ENCODE data around the gene CNTNAP2. TPM values are rescaled to one million over a fixed set of nuclear protein-coding genes. Genes with fewer than 3 reads are reported as not detected.
"Not testable (repeated sequence)": the region's sequence is repeated elsewhere in the genome, so short reads cannot be mapped to it uniquely, and the experiment has no call there.

Gene CNTNAP2
- total and polyA plus RNA-seq, 7 experiments from 2014 or later = 0.02 to 0.48 (median 0.24) TPM; not detected in 2

- Mint-ChIP-seq H3K27ac (no peak overlapping the region), H3K36me3 (no peaks in the 10 kb centered on the region), H3K4me3 (no peak overlapping the region), H3K27me3 (no peaks in the 10 kb centered on the region), H3K4me1 (no peaks in the 10 kb centered on the region), H3K9me3 (peaks cover under 1 to 57% (median 18%) of the 10 kb centered on the region in 11 donors)
- Histone ChIP-seq H3K36me3 (ENCODE audit: control insufficient read depth in 2 of 3, insufficient read depth in 3 of 3, low read length in 3 of 3) (no peaks in the 10 kb centered on the region), H3K4me3 (ENCODE audit: low read length) (no peak overlapping the region), H3K27me3 (ENCODE audit: control insufficient read depth in 2 of 2, insufficient read depth in 2 of 2, low read length in 2 of 2) (no peaks in the 10 kb centered on the region), H3K9me3 (ENCODE audit: control insufficient read depth in 2 of 3, low read length in 3 of 3) (peaks cover 0 to 15% (median 0%) of the 10 kb centered on the region in 3 experiments), H3K27ac (ENCODE audit: low read depth, low read length) (no peak overlapping the region), H3K4me1 (ENCODE audit: control insufficient read depth in 2 of 2, insufficient read depth in 2 of 2, low read length in 2 of 2) (no peaks in the 10 kb centered on the region)
- no peak for ATAC-seq
- no peak for DNase-seq
- CTCF ChIA-PET = no interaction called here
- POLR2A ChIA-PET = no interaction called here
- intact Hi-C loops (cut with micrococcal nuclease) = no loop called here
Observed at GRCh38 chr7:147708871-147709270, 1592.3 kb downstream of the CNTNAP2 start.

GRCh38 chr7:147711447-147711846 lies 1594.8 kb downstream of the CNTNAP2 start:
- Mint-ChIP-seq H3K4me1 (no peaks in the 10 kb centered on the region), H3K4me3 (no peak overlapping the region), H3K9me3 (peaks cover 0 to 43% (median 16%) of the 10 kb centered on the region in 11 donors), H3K27me3 (no peaks in the 10 kb centered on the region), H3K36me3 (no peaks in the 10 kb centered on the region), H3K27ac (no peak overlapping the region)
- Histone ChIP-seq H3K27me3 (ENCODE audit: control insufficient read depth in 2 of 2, insufficient read depth in 2 of 2, low read length in 2 of 2) (no peaks in the 10 kb centered on the region), H3K27ac (ENCODE audit: low read depth, low read length) (no peak overlapping the region), H3K9me3 (ENCODE audit: control insufficient read depth in 2 of 3, low read length in 3 of 3) (peaks cover 0 to 15% (median 0%) of the 10 kb centered on the region in 3 experiments), H3K36me3 (ENCODE audit: control insufficient read depth in 2 of 3, insufficient read depth in 3 of 3, low read length in 3 of 3) (no peaks in the 10 kb centered on the region), H3K4me1 (ENCODE audit: control insufficient read depth in 2 of 2, insufficient read depth in 2 of 2, low read length in 2 of 2) (no peaks in the 10 kb centered on the region), H3K4me3 (ENCODE audit: low read length) (no peak overlapping the region)
- POLR2A ChIA-PET = no interaction called here
- no peak for DNase-seq
- intact Hi-C loops (cut with micrococcal nuclease) = no loop called here
- no peak for ATAC-seq
- CTCF ChIA-PET = no interaction called here

GRCh38 chr7:147721962-147722830 lies 1605.6 kb downstream of the CNTNAP2 start:
- ATAC-seq (no peak), DNase-seq (no peak)
- no peaks in the 10 kb centered on the region for H3K36me3 ChIP-seq (ENCODE audit: control insufficient read depth in 2 of 3, insufficient read depth in 3 of 3, low read length in 3 of 3)
- intact Hi-C loops (cut with micrococcal nuclease) = no loop called here
- no peaks in the 10 kb centered on the region for H3K4me1 Mint-ChIP-seq
- H3K27me3 Mint-ChIP-seq = no peaks in the 10 kb centered on the region
- H3K9me3 Mint-ChIP-seq = peaks cover 0 to 10% (median 0%) of the 10 kb centered on the region in 11 donors
- CTCF ChIA-PET = no interaction called here
- no peaks in the 10 kb centered on the region for H3K27me3 ChIP-seq (ENCODE audit: control insufficient read depth in 2 of 2, insufficient read depth in 2 of 2, low read length in 2 of 2)
- no peak overlapping the region for H3K4me3 ChIP-seq (ENCODE audit: low read length)
- no peak overlapping the region for H3K4me3 Mint-ChIP-seq
- no peak overlapping the region for H3K27ac Mint-ChIP-seq
- H3K9me3 ChIP-seq (ENCODE audit: control insufficient read depth in 2 of 3, low read length in 3 of 3) = no peaks in the 10 kb centered on the region
- no peak overlapping the region for H3K27ac ChIP-seq (ENCODE audit: low read depth, low read length)
- POLR2A ChIA-PET = no interaction called here
- H3K4me1 ChIP-seq (ENCODE audit: control insufficient read depth in 2 of 2, insufficient read depth in 2 of 2, low read length in 2 of 2) = no peaks in the 10 kb centered on the region
- H3K36me3 Mint-ChIP-seq = no peaks in the 10 kb centered on the region

- Histone ChIP-seq H3K27me3 (ENCODE audit: control insufficient read depth in 2 of 2, insufficient read depth in 2 of 2, low read length in 2 of 2) (no peaks in the 10 kb centered on the region), H3K27ac (ENCODE audit: low read depth, low read length) (no peak overlapping the region), H3K9me3 (ENCODE audit: control insufficient read depth in 2 of 3, low read length in 3 of 3) (no peaks in the 10 kb centered on the region), H3K36me3 (ENCODE audit: control insufficient read depth in 2 of 3, insufficient read depth in 3 of 3, low read length in 3 of 3) (no peaks in the 10 kb centered on the region), H3K4me3 (ENCODE audit: low read length) (no peak overlapping the region), H3K4me1 (ENCODE audit: control insufficient read depth in 2 of 2, insufficient read depth in 2 of 2, low read length in 2 of 2) (no peaks in the 10 kb centered on the region)
- Mint-ChIP-seq H3K36me3 (no peaks in the 10 kb centered on the region), H3K9me3 (peaks cover 0 to 16% (median 0%) of the 10 kb centered on the region in 11 donors), H3K4me1 (no peaks in the 10 kb centered on the region), H3K4me3 (no peak overlapping the region), H3K27ac (no peak overlapping the region), H3K27me3 (no peaks in the 10 kb centered on the region)
- no peak for DNase-seq
- ChIA-PET POLR2A (no interaction called here), CTCF (no interaction called here)
- no peak for ATAC-seq
- intact Hi-C loops (cut with micrococcal nuclease) = no loop called here
Observed at GRCh38 chr7:147723536-147723935, 1606.9 kb downstream of the CNTNAP2 start.

- Histone ChIP-seq H3K27ac (ENCODE audit: low read depth, low read length) (no peak overlapping the region), H3K9me3 (ENCODE audit: control insufficient read depth in 2 of 3, low read length in 3 of 3) (no peaks in the 10 kb centered on the region), H3K36me3 (ENCODE audit: control insufficient read depth in 2 of 3, insufficient read depth in 3 of 3, low read length in 3 of 3) (no peaks in the 10 kb centered on the region), H3K4me1 (ENCODE audit: control insufficient read depth in 2 of 2, insufficient read depth in 2 of 2, low read length in 2 of 2) (no peaks in the 10 kb centered on the region), H3K27me3 (ENCODE audit: control insufficient read depth in 2 of 2, insufficient read depth in 2 of 2, low read length in 2 of 2) (no peaks in the 10 kb centered on the region), H3K4me3 (ENCODE audit: low read length) (no peak overlapping the region)
- intact Hi-C loops (cut with micrococcal nuclease) = no loop called here
- Mint-ChIP-seq H3K36me3 (no peaks in the 10 kb centered on the region), H3K4me3 (no peak overlapping the region), H3K27ac (no peak overlapping the region), H3K27me3 (no peaks in the 10 kb centered on the region), H3K4me1 (no peaks in the 10 kb centered on the region), H3K9me3 (peaks cover 0 to 28% (median 11%) of the 10 kb centered on the region in 11 donors)
- CTCF ChIA-PET = no interaction called here
- POLR2A ChIA-PET = no interaction called here
- DNase-seq = no peak
- ATAC-seq = no peak
Observed at GRCh38 chr7:147731311-147731710, 1614.7 kb downstream of the CNTNAP2 start.

- H3K9me3 ChIP-seq (ENCODE audit: control insufficient read depth in 2 of 3, low read length in 3 of 3); H3K4me1 Mint-ChIP-seq; intact Hi-C loops (cut with micrococcal nuclease); H3K27me3 Mint-ChIP-seq; H3K4me3 ChIP-seq (ENCODE audit: low read length); ATAC-seq; H3K27ac ChIP-seq (ENCODE audit: low read depth, low read length); H3K4me3 Mint-ChIP-seq; H3K36me3 ChIP-seq (ENCODE audit: control insufficient read depth in 2 of 3, insufficient read depth in 3 of 3, low read length in 3 of 3); CTCF ChIA-PET; H3K27ac Mint-ChIP-seq; H3K36me3 Mint-ChIP-seq; H3K27me3 ChIP-seq (ENCODE audit: control insufficient read depth in 2 of 2, insufficient read depth in 2 of 2, low read length in 2 of 2); H3K4me1 ChIP-seq (ENCODE audit: control insufficient read depth in 2 of 2, insufficient read depth in 2 of 2, low read length in 2 of 2); DNase-seq: not testable (repeated sequence)
- H3K9me3 Mint-ChIP-seq = peaks cover 0 to 22% (median 9%) of the 10 kb centered on the region in 11 donors
- POLR2A ChIA-PET = interaction anchor here (0.6 kb wide), 1 partner anchor 353 kb away, joined by 3 read pairs; no protein-coding TSS in a partner anchor
Observed at GRCh38 chr7:147737559-147738214, 1621.1 kb downstream of the CNTNAP2 start.
